SK-N-SH (cell line): ENCODE measurements around the gene HNRNPA1. TPM values are rescaled to one million over a fixed set of nuclear protein-coding genes. Genes with fewer than 3 reads are reported as not detected.
"Not testable (repeated sequence)": the region's sequence is repeated elsewhere in the genome, so short reads cannot be mapped to it uniquely, and the experiment has no call there.

Experiments used
- CTCF ChIA-PET: fragments of 300-600, 350-600 bp; formaldehyde crosslinking; extraction: SDS; loops from one replicate; lab custom pipeline; 2021; lab: Yijun Ruan, JAX
- POLR2A ChIA-PET: fragments of 350-600 bp; sonication (Branson Sonifier 250); formaldehyde crosslinking; extraction: SDS; loops from one replicate; lab custom pipeline; 2020; ENCODE audit warnings: antibody characterized with exemption, inconsistent platforms; lab: Yijun Ruan, JAX
- DNase-seq: peaks from one replicate; pipeline ENCODE4 v3.0.0; 2012
- H2AFZ ChIP-seq: fragments of 200-600 bp; sonication (generic); 2 replicates; pipeline ENCODE4 v1.8.1; 2016; ENCODE audit warnings: antibody characterized with exemption, mild to moderate bottlenecking, low read depth
- H3F3A ChIP-seq: fragments of 200-600 bp; sonication (generic); replicated peaks from 2 replicates; pipeline ENCODE3; 2016; ENCODE audit warnings: antibody characterized with exemption, mild to moderate bottlenecking; ENCODE audit not compliant: insufficient read depth
- H3K27ac ChIP-seq, 2 experiments: fragments of 200-500 bp in 1 of 2; fragments of 200-600 bp in 1 of 2; sonication (Bioruptor generic) in 1 of 2; sonication (generic), shearing (Covaris generic) in 1 of 2; 2 replicates each; pipeline versions ENCODE4 v1.5.1 to v1.6.1; 2014 to 2016; ENCODE audit warnings: low read depth in 2 of 2, inconsistent platforms in 1 of 2, low read length in 1 of 2, mild to moderate bottlenecking in 1 of 2, mixed read lengths in 1 of 2
- H3K27me3 ChIP-seq: fragments of 200-600 bp; sonication (generic), shearing (Covaris generic); 2 replicates; pipeline ENCODE4 v1.6.1; 2016; ENCODE audit warnings: mixed run types; ENCODE audit not compliant: insufficient read depth
- H3K36me3 ChIP-seq, 2 experiments: fragments of 200-500 bp in 1 of 2; fragments of 200-600 bp in 1 of 2; sonication (Bioruptor generic) in 1 of 2; sonication (generic) in 1 of 2; replicated peaks in 1 of 2; 2 replicates each; pipeline versions ENCODE3 to v1.5.1; 2014 to 2016; ENCODE audit warnings: low read length in 1 of 2, mild to moderate bottlenecking in 1 of 2; ENCODE audit not compliant: insufficient read depth in 2 of 2, control insufficient read depth in 1 of 2
- H3K4me1 ChIP-seq, 2 experiments: fragments of 200-500 bp in 1 of 2; fragments of 200-600 bp in 1 of 2; sonication (Bioruptor generic) in 1 of 2; sonication (generic), shearing (Covaris generic) in 1 of 2; 2 replicates each; pipeline versions ENCODE4 v1.5.1 to v1.6.1; 2014 to 2016; ENCODE audit warnings: low read depth in 1 of 2, low read length in 1 of 2, mixed run types in 1 of 2; ENCODE audit not compliant: insufficient read depth in 2 of 2, control insufficient read depth in 1 of 2
- H3K4me2 ChIP-seq: fragments of 200-600 bp; sonication (generic), shearing (Covaris generic); 2 replicates; pipeline ENCODE4 v1.6.1; 2017; ENCODE audit warnings: mixed run types
- H3K4me3 ChIP-seq, 2 experiments: fragments of 200-500 bp in 1 of 2; fragments of 200-600 bp in 1 of 2; sonication (Bioruptor generic) in 1 of 2; sonication (generic), shearing (Covaris generic) in 1 of 2; 2 replicates each; pipeline versions ENCODE4 v1.5.1 to v1.8.1; 2014 to 2016; ENCODE audit warnings: low read depth in 2 of 2, inconsistent platforms in 1 of 2, low read length in 1 of 2, mild to moderate bottlenecking in 1 of 2, mixed read lengths in 1 of 2, moderate library complexity in 1 of 2
- H3K79me2 ChIP-seq: fragments of 200-600 bp; sonication (generic); 2 replicates; pipeline ENCODE4 v1.8.1; 2017; ENCODE audit warnings: mild to moderate bottlenecking; ENCODE audit not compliant: insufficient read depth
- H3K9ac ChIP-seq: fragments of 200-600 bp; sonication (generic); 2 replicates; pipeline ENCODE4 v1.6.1; 2017; ENCODE audit warnings: mixed run types
- H3K9me2 ChIP-seq: fragments of 200-600 bp; sonication (generic); 2 replicates; pipeline ENCODE4 v1.6.1; 2017; ENCODE audit warnings: mixed run types
- H3K9me3 ChIP-seq: fragments of 200-600 bp; sonication (generic); 2 replicates; pipeline ENCODE4 v1.6.1; 2017; ENCODE audit warnings: mixed run types, mild to moderate bottlenecking, moderate library complexity
- H4K20me1 ChIP-seq: fragments of 200-600 bp; sonication (generic); 2 replicates; pipeline ENCODE4 v1.6.1; 2017; ENCODE audit warnings: mild to moderate bottlenecking, mixed run types; ENCODE audit not compliant: insufficient read depth
- ELF1 ChIP-seq: IDR thresholded peaks from 2 replicates; pipeline ENCODE4 v1.4.0; 2012
- GATA2 ChIP-seq: sonication (generic); formaldehyde crosslinking; IDR thresholded peaks from 2 replicates; pipeline ENCODE4 v1.5.0; 2020; ENCODE audit warnings: mild to moderate bottlenecking, missing genetic modification reagents
- IRF3 ChIP-seq: fragments of 150-350 bp; IDR thresholded peaks from 2 replicates; pipeline ENCODE4 v1.6.1; 2016; ENCODE audit warnings: mild to moderate bottlenecking, low read depth, low read length
- JUND ChIP-seq: IDR thresholded peaks from 2 replicates; pipeline ENCODE4 v1.4.0; 2012
- MXI1 ChIP-seq: IDR thresholded peaks from 2 replicates; pipeline ENCODE4 v1.6.1; 2012; ENCODE audit warnings: mild to moderate bottlenecking, low read depth, low read length, improper control_type of control experiment
- NRF1 ChIP-seq: IDR thresholded peaks from 2 replicates; pipeline ENCODE4 v1.6.1; 2012; ENCODE audit warnings: low read depth, mild to moderate bottlenecking, low read length
- POLR2AphosphoS5 ChIP-seq: IDR thresholded peaks from 2 replicates; pipeline ENCODE4 v1.6.1; 2012; ENCODE audit warnings: low read depth, low read length
- RCOR1 ChIP-seq: fragments of 150-350 bp; IDR thresholded peaks from 2 replicates; pipeline ENCODE4 v1.6.1; 2017; ENCODE audit warnings: antibody characterized with exemption, low read length
- RFX5 ChIP-seq: IDR thresholded peaks from 2 replicates; pipeline ENCODE4 v1.6.1; 2012; ENCODE audit warnings: mild to moderate bottlenecking, improper control_type of control experiment, low read length
- TEAD4 ChIP-seq: IDR thresholded peaks from 2 replicates; pipeline ENCODE4 v1.4.0; 2012; ENCODE audit warnings: mild to moderate bottlenecking, borderline replicate concordance; ENCODE audit not compliant: insufficient read depth
- WGBS: methylation state at CpG from one replicate; pipeline ENCODE4 v1.1.6; 2017; ENCODE audit warnings: low lambda C conversion rate; 5-methylcytosine and 5-hydroxymethylcytosine counted together
- polyA plus RNA-seq, 3 experiments: library from polyadenylated mRNA; depleted of rRNA; stranded (reverse); fragments of >200 nt; gene quantifications; 2 replicates each; pipeline ENCODE4 v1.2.3, GENCODE V29; 2012

Gene HNRNPA1
- polyA plus RNA-seq, 1 of the 3 experiments (the other 2 are of a cell fraction) = 773 TPM

- Histone ChIP-seq H3K9me2 (no peaks in the 10 kb centered on the region), H4K20me1 (no peaks in the 10 kb centered on the region), H3F3A (no peaks in the 10 kb centered on the region), H3K9me3 (no peaks in the 10 kb centered on the region), H3K79me2 (no peaks in the 10 kb centered on the region), H2AFZ (no peak overlapping the region), H3K27me3 (no peaks in the 10 kb centered on the region), H3K4me1 (peaks cover 0 to 7% of the 10 kb centered on the region in 2 experiments; a peak in 1 of 4 replicates), H3K4me2 (no peak overlapping the region), H3K9ac (no peak overlapping the region), H3K27ac (no peak overlapping the region), H3K4me3 (no peak overlapping the region), H3K36me3 (no peaks in the 10 kb centered on the region)
- ChIA-PET CTCF (interaction anchor here (0.8 to 1.9 kb wide), 6 partner anchors 11 to 55 kb away, joined by 3 to 9 read pairs (median 3); partner anchors contain the start of gene COPZ1), POLR2A (no interaction called here)
- no peak for DNase-seq
- WGBS = 66% methylated on average over 2 of the region's 2 CpGs
- no peak for TF ChIP-seq JUND
- TF ChIP-seq POLR2AphosphoS5 = no peak
- TF ChIP-seq ELF1 = no peak
- no peak for TF ChIP-seq RCOR1
These were observed 30.5 kb downstream of the HNRNPA1 start for GRCh38 chr12:54311051-54311450.

GRCh38 chr12:54312309-54312708, 31.8 kb downstream of the HNRNPA1 start:
- not testable (repeated sequence) for DNase-seq, H4K20me1 ChIP-seq, H3K9me2 ChIP-seq, H3K27me3 ChIP-seq, H3F3A ChIP-seq, H3K9me3 ChIP-seq, H3K27ac ChIP-seq, H3K9ac ChIP-seq, H3K79me2 ChIP-seq, H3K4me3 ChIP-seq, H3K4me1 ChIP-seq, H3K36me3 ChIP-seq, H2AFZ ChIP-seq, H3K4me2 ChIP-seq
- ChIA-PET CTCF (interaction anchor here (0.7 to 1.6 kb wide), 4 partner anchors 12 to 33 kb away, joined by 3 to 5 read pairs (median 3); partner anchors contain the start of gene CBX5), POLR2A (interaction anchor here (1.5 kb wide), 1 partner anchor 12 kb away, joined by 3 read pairs; the partner anchor contains the start of gene COPZ1)
- 89% methylated on average over 7 of the region's 7 CpGs for WGBS

- POLR2A ChIA-PET = no interaction called here
- peaks cover 14% of the 10 kb centered on the region for H3K79me2 ChIP-seq
These were observed 40.8 kb downstream of the HNRNPA1 start for GRCh38 chr12:54321363-54321762.

More at GRCh38 chr12:54321363-54321762, 40.8 kb downstream of the HNRNPA1 start:
- CTCF ChIA-PET = interaction anchor here (0.7 to 2.3 kb wide), 8 partner anchors 11 to 70 kb away, joined by 3 to 8 read pairs (median 4); no protein-coding TSS in a partner anchor
- 81% methylated on average over 5 of the region's 5 CpGs for WGBS
- H3K9ac ChIP-seq = no peak overlapping the region
- H3K4me3 ChIP-seq = no peak overlapping the region
- peaks cover 3% of the 10 kb centered on the region for H3F3A ChIP-seq
- no peak for DNase-seq
- H3K27ac ChIP-seq = no peak overlapping the region
- no peaks in the 10 kb centered on the region for H3K36me3 ChIP-seq
- H3K4me1 ChIP-seq = peaks cover 0 to 2% of the 10 kb centered on the region in 2 experiments; a peak in 2 of 4 replicates
- H3K4me2 ChIP-seq = no peak overlapping the region
- H4K20me1 ChIP-seq = no peaks in the 10 kb centered on the region
- no peaks in the 10 kb centered on the region for H3K9me2 ChIP-seq
- H2AFZ ChIP-seq = no peak overlapping the region
- TF ChIP-seq POLR2AphosphoS5 = no peak
- TF ChIP-seq TEAD4 = no peak
- no peak for TF ChIP-seq MXI1
- TF ChIP-seq RFX5 = no peak
- TF ChIP-seq NRF1 = no peak
- no peak for TF ChIP-seq GATA2
- TF ChIP-seq IRF3 = no peak
- no peaks in the 10 kb centered on the region for H3K9me3 ChIP-seq
- no peaks in the 10 kb centered on the region for H3K27me3 ChIP-seq
